Neural cell (in vitro differentiated cells): ENCODE results near the gene NKAIN2. TPM values are rescaled to one million over a fixed set of nuclear protein-coding genes. Genes with fewer than 3 reads are reported as not detected.

Experiments used
- H2AFZ ChIP-seq: fragments of 200-600, 300-800 bp; sonication (generic), shearing (Covaris generic); 2 replicates; pipeline ENCODE4 v1.6.0; 2014; ENCODE audit warnings: low read depth, mild to moderate bottlenecking, antibody characterized with exemption, low read length, moderate library complexity
- H3F3A ChIP-seq: fragments of 200-600 bp; shearing (Covaris generic); 2 replicates; pipeline ENCODE4 v1.6.1; 2016; ENCODE audit warnings: mild to moderate bottlenecking, moderate library complexity, mixed read lengths, antibody characterized with exemption, low read length; ENCODE audit not compliant: insufficient read depth, poor library complexity, severe bottlenecking
- H3K27ac ChIP-seq: fragments of 200-600, 300-800 bp; sonication (generic), shearing (Covaris generic); 2 replicates; pipeline ENCODE4 v1.5.1; 2014; ENCODE audit warnings: mild to moderate bottlenecking, low read length, moderate library complexity
- H3K27me3 ChIP-seq: fragments of 300-800, 200-600 bp; sonication (generic), shearing (Covaris generic); 2 replicates; pipeline ENCODE4 v1.6.0; 2014; ENCODE audit warnings: mild to moderate bottlenecking, low read depth, low read length, moderate library complexity; ENCODE audit not compliant: insufficient read depth
- H3K36me3 ChIP-seq: fragments of 300-800, 200-600 bp; sonication (generic), shearing (Covaris generic); 2 replicates; pipeline ENCODE4 v1.5.1; 2014; ENCODE audit warnings: mild to moderate bottlenecking, antibody characterized with exemption, low read length, moderate library complexity; ENCODE audit not compliant: insufficient read depth
- H3K4me2 ChIP-seq: fragments of 300-800, 200-600 bp; sonication (generic), shearing (Covaris generic); 2 replicates; pipeline ENCODE4 v1.6.0; 2014; ENCODE audit warnings: mild to moderate bottlenecking, low read length
- H3K4me3 ChIP-seq: fragments of 300-800, 200-600 bp; sonication (generic), shearing (Covaris generic); 2 replicates; pipeline ENCODE4 v1.5.1; 2014; ENCODE audit warnings: mild to moderate bottlenecking, low read length, moderate library complexity
- H3K79me2 ChIP-seq: fragments of 200-600 bp; shearing (Covaris generic); replicated peaks from 2 replicates; pipeline ENCODE4 v1.6.0; 2014; ENCODE audit warnings: mild to moderate bottlenecking, low read length, moderate library complexity; ENCODE audit not compliant: insufficient read depth
- H3K9ac ChIP-seq: fragments of 300-800, 200-600 bp; sonication (generic), shearing (Covaris generic); 2 replicates; pipeline ENCODE4 v1.6.1; 2016; ENCODE audit warnings: mild to moderate bottlenecking, low read length, mixed read lengths
- H3K9me2 ChIP-seq: fragments of 200-600 bp; shearing (Covaris generic); 2 replicates; pipeline ENCODE4 v1.6.1; 2016; ENCODE audit warnings: mild to moderate bottlenecking, low read length, mixed read lengths; ENCODE audit not compliant: insufficient read depth
- H3K9me3 ChIP-seq: fragments of 200-600, 300-800 bp; sonication (generic), shearing (Covaris generic); 2 replicates; pipeline ENCODE4 v1.6.1; 2016; ENCODE audit warnings: mild to moderate bottlenecking, mixed run types, low read length, moderate library complexity, mixed read lengths
- H4K20me1 ChIP-seq: fragments of 200-600 bp; shearing (Covaris generic); 2 replicates; pipeline ENCODE4 v1.6.1; 2016; ENCODE audit warnings: mild to moderate bottlenecking, mixed run types; ENCODE audit not compliant: insufficient read depth
- CTCF ChIP-seq: fragments of 450-650 bp; IDR thresholded peaks from 2 replicates; pipeline ENCODE4 v1.5.1; 2014; ENCODE audit warnings: antibody characterized with exemption, mild to moderate bottlenecking, moderate library complexity; ENCODE audit not compliant: poor library complexity, severe bottlenecking
- EP300 ChIP-seq: fragments of 450-650 bp; conservative IDR thresholded peaks from 2 replicates; pipeline ENCODE4 v1.6.1; 2014; ENCODE audit warnings: antibody characterized with exemption, mild to moderate bottlenecking, moderate library complexity; ENCODE audit not compliant: poor library complexity, severe bottlenecking
- EZH2 ChIP-seq: fragments of 200-600, 300-800 bp; shearing (Covaris generic), sonication (generic); IDR thresholded peaks from 2 replicates; pipeline ENCODE4 v1.6.1; 2014; ENCODE audit warnings: antibody characterized with exemption, low read length, borderline replicate concordance, mild to moderate bottlenecking; ENCODE audit not compliant: insufficient read depth, poor library complexity, severe bottlenecking
- MXI1 ChIP-seq: fragments of 450-650 bp; conservative IDR thresholded peaks from 2 replicates; pipeline ENCODE4 v1.6.1; 2014; ENCODE audit warnings: antibody characterized with exemption, mild to moderate bottlenecking; ENCODE audit not compliant: poor library complexity, severe bottlenecking
- POLR2AphosphoS5 ChIP-seq: IDR thresholded peaks from 2 replicates; pipeline ENCODE4 v1.6.1; 2012
- RAD21 ChIP-seq: fragments of 450-650 bp; conservative IDR thresholded peaks from 2 replicates; pipeline ENCODE4 v1.6.1; 2014; ENCODE audit warnings: antibody characterized with exemption, mild to moderate bottlenecking, moderate library complexity
- REST ChIP-seq: IDR thresholded peaks from 2 replicates; pipeline ENCODE4 v1.6.1; 2012; ENCODE audit warnings: borderline replicate concordance
- SMC3 ChIP-seq: fragments of 450-650 bp; conservative IDR thresholded peaks from 2 replicates; pipeline ENCODE4 v1.6.1; 2014; ENCODE audit warnings: antibody characterized with exemption, mild to moderate bottlenecking, moderate library complexity; ENCODE audit not compliant: poor library complexity
- TAF1 ChIP-seq: IDR thresholded peaks from 2 replicates; pipeline ENCODE4 v1.6.1; 2012; ENCODE audit warnings: low read depth
- polyA plus RNA-seq: library from polyadenylated mRNA; depleted of rRNA; stranded (reverse); fragments of >200 nt; gene quantifications from 2 replicates; pipeline ENCODE4 v1.2.3, GENCODE V29; 2014

NKAIN2 gene
- polyA plus RNA-seq, 1 donor from 2014 or later: 23.2 TPM

GRCh38 chr6:124371974-124372475 is 568.4 kb downstream of the NKAIN2 start:
- H3K4me2 ChIP-seq: no peak overlapping the region
- no peaks in the 10 kb centered on the region for H4K20me1 ChIP-seq
- H3K9me2 ChIP-seq: no peaks in the 10 kb centered on the region
- no peaks in the 10 kb centered on the region for H3K79me2 ChIP-seq
- H3K9me3 ChIP-seq: no peaks in the 10 kb centered on the region
- no peak overlapping the region for H2AFZ ChIP-seq
- TF ChIP-seq SMC3 (no peak), REST (no peak), EZH2 (no peak)
- no peaks in the 10 kb centered on the region for H3K36me3 ChIP-seq
- H3K4me3 ChIP-seq: no peak overlapping the region
- no peaks in the 10 kb centered on the region for H3F3A ChIP-seq
- H3K9ac ChIP-seq: no peak overlapping the region
- no peaks in the 10 kb centered on the region for H3K27me3 ChIP-seq
- H3K27ac ChIP-seq: no peak overlapping the region

GRCh38 chr6:124373386-124373785 is 569.7 kb downstream of the NKAIN2 start:
- no peak overlapping the region for H3K4me3 ChIP-seq
- no peak overlapping the region for H2AFZ ChIP-seq
- H3K27me3 ChIP-seq: no peaks in the 10 kb centered on the region
- no peaks in the 10 kb centered on the region for H4K20me1 ChIP-seq
- H3K9ac ChIP-seq: no peak overlapping the region
- H3K27ac ChIP-seq: no peak overlapping the region
- H3K79me2 ChIP-seq: no peaks in the 10 kb centered on the region
- no peaks in the 10 kb centered on the region for H3K9me3 ChIP-seq
- H3K9me2 ChIP-seq: no peaks in the 10 kb centered on the region
- no peak for TF ChIP-seq REST
- no peak for TF ChIP-seq POLR2AphosphoS5
- TF ChIP-seq EP300: no peak
- TF ChIP-seq CTCF: no peak
- TF ChIP-seq RAD21: no peak
- TF ChIP-seq MXI1: no peak
- no peak for TF ChIP-seq EZH2
- no peak for TF ChIP-seq SMC3
- TF ChIP-seq TAF1: no peak
- no peaks in the 10 kb centered on the region for H3F3A ChIP-seq
- no peak overlapping the region for H3K4me2 ChIP-seq
- H3K36me3 ChIP-seq: no peaks in the 10 kb centered on the region
